HCT116 (cell line): Measurements from ENCODE around the gene RBMX2. TPM values are rescaled to one million over a fixed set of nuclear protein-coding genes. Genes with fewer than 3 reads are reported as not detected.

ENCODE experiments used
- ATAC-seq: fragments of 200-7000 bp; cut with Tn5 transposase; 2 replicates; pipeline ENCODE4 v1.9.1; 2020; ENCODE audit warnings: mild to moderate bottlenecking, moderate library complexity
- BruUV-seq: library from RNA; stranded (reverse); fragments of 400-500 nt; replicated peaks from 2 replicates; lab custom pipeline; 2021; lab: Mats Ljungman, UMichigan
- CTCF ChIA-PET: fragments of 300-600 bp; sonication (Branson Sonifier 250); formaldehyde crosslinking; loops from one replicate; lab custom pipeline; 2021; ENCODE audit warnings: antibody characterized with exemption; lab: Charles Lee
- POLR2A ChIA-PET: fragments of 300-600, 350-600 bp; sonication (Branson Sonifier 250); formaldehyde crosslinking; loops from one replicate; lab custom pipeline; 2021; ENCODE audit warnings: antibody characterized with exemption; lab: Charles Lee
- RAD21 ChIA-PET, 2 experiments: fragments of 300-600 bp; sonication (Branson Sonifier 250); formaldehyde crosslinking; loops; one replicate each; lab custom pipeline; 2023; ENCODE audit warnings: low total read pairs in 2 of 2; ENCODE audit not compliant: uncharacterized antibody in 2 of 2, unreplicated experiment in 2 of 2, low non-redundant PET in 1 of 2; lab: Charles Lee
- DNase-seq: peaks from one replicate; pipeline ENCODE4 v3.0.0-alpha.2; 2010; ENCODE audit warnings: low read depth, low spot score
- H2AFZ ChIP-seq: fragments of 200-600 bp; shearing (Covaris generic), sonication (generic); 2 replicates; pipeline ENCODE4 v1.6.1; 2017; ENCODE audit warnings: low read depth, mixed run types, mixed read lengths, antibody characterized with exemption, low read length; ENCODE audit not compliant: poor library complexity, severe bottlenecking
- H3K27ac ChIP-seq: 2 replicates; pipeline ENCODE4 v1.5.1; 2012; ENCODE audit warnings: low read depth, low read length
- H3K27me3 ChIP-seq: fragments of 200-600 bp; sonication (generic); 2 replicates; pipeline ENCODE4 v1.6.1; 2016; ENCODE audit warnings: mixed run types, low read length, mixed read lengths; ENCODE audit not compliant: insufficient read depth
- H3K36me3 ChIP-seq, 2 experiments: fragments of 200-500 bp in 1 of 2; fragments of 200-600 bp in 1 of 2; sonication (Bioruptor generic) in 1 of 2; sonication (generic) in 1 of 2; 2 replicates each; pipeline versions ENCODE4 v1.5.1 to v1.6.1; 2014 to 2016; ENCODE audit warnings: low read length in 2 of 2, inconsistent platforms in 1 of 2, mixed read lengths in 1 of 2, mixed run types in 1 of 2; ENCODE audit not compliant: insufficient read depth in 2 of 2, control insufficient read depth in 1 of 2
- H3K4me1 ChIP-seq, 2 experiments: fragments of 200-600 bp in 1 of 2; sonication (generic) in 1 of 2; 2 replicates each; pipeline versions ENCODE4 v1.5.1 to v1.6.1; 2012 to 2017; ENCODE audit warnings: low read length in 2 of 2, inconsistent platforms in 1 of 2, mild to moderate bottlenecking in 1 of 2, mixed read lengths in 1 of 2, mixed run types in 1 of 2, moderate library complexity in 1 of 2; ENCODE audit not compliant: insufficient read depth in 2 of 2, control insufficient read depth in 1 of 2
- H3K4me2 ChIP-seq: fragments of 200-600 bp; sonication (generic); 2 replicates; pipeline ENCODE4 v1.6.1; 2017; ENCODE audit warnings: mixed run types, low read length, mixed read lengths
- H3K4me3 ChIP-seq, 2 experiments: fragments of 200-600 bp in 1 of 2; sonication (generic) in 1 of 2; replicated peaks in 1 of 2; 2 replicates each; pipeline ENCODE4 v1.5.1; 2011 to 2016; ENCODE audit warnings: low read length in 2 of 2, control low read depth in 1 of 2, low read depth in 1 of 2, mild to moderate bottlenecking in 1 of 2, mixed read lengths in 1 of 2, mixed run types in 1 of 2
- H3K79me2 ChIP-seq: fragments of 200-600 bp; sonication (generic); 2 replicates; pipeline ENCODE4 v1.6.1; 2017; ENCODE audit warnings: mild to moderate bottlenecking, mixed run types, low read length, moderate library complexity, mixed read lengths; ENCODE audit not compliant: insufficient read depth
- H3K9ac ChIP-seq: fragments of 200-600 bp; sonication (generic); 2 replicates; pipeline ENCODE4 v1.6.1; 2016; ENCODE audit warnings: low read length, mixed read lengths
- H3K9me2 ChIP-seq: fragments of 200-600 bp; sonication (generic), shearing (Covaris generic); 2 replicates; pipeline ENCODE4 v1.6.1; 2017; ENCODE audit warnings: mixed run types, mild to moderate bottlenecking, moderate library complexity; ENCODE audit not compliant: insufficient read depth
- H3K9me3 ChIP-seq, 2 experiments: fragments of 200-500 bp in 1 of 2; fragments of 200-600 bp in 1 of 2; sonication (Bioruptor generic) in 1 of 2; sonication (generic) in 1 of 2; 2 replicates each; pipeline ENCODE4 v1.6.1; 2014 to 2017; ENCODE audit warnings: low read length in 2 of 2, mixed read lengths in 2 of 2, inconsistent platforms in 1 of 2, low read depth in 1 of 2, mild to moderate bottlenecking in 1 of 2, mixed run types in 1 of 2, moderate library complexity in 1 of 2; ENCODE audit not compliant: control insufficient read depth in 1 of 2, insufficient read depth in 1 of 2
- H4K20me1 ChIP-seq: fragments of 200-600 bp; sonication (generic), shearing (Covaris generic); 2 replicates; pipeline ENCODE4 v1.6.1; 2017; ENCODE audit warnings: mixed run types, mild to moderate bottlenecking, moderate library complexity; ENCODE audit not compliant: insufficient read depth
- CEBPB ChIP-seq: IDR thresholded peaks from 2 replicates; pipeline ENCODE4 v1.6.1; 2012; ENCODE audit warnings: low read depth
- CTCF ChIP-seq, 3 experiments: fragments of 200-600 bp in 1 of 3; sonication (generic) in 1 of 3; IDR thresholded peaks in 2 of 3; conservative IDR thresholded peaks in 1 of 3; 2 replicates each; pipeline ENCODE4 v1.5.1; 2012 to 2017; ENCODE audit warnings: low read depth in 2 of 3, low read length in 2 of 3, antibody characterized with exemption in 1 of 3, borderline replicate concordance in 1 of 3, control low read depth in 1 of 3, mild to moderate bottlenecking in 1 of 3, mixed read lengths in 1 of 3, mixed run types in 1 of 3, moderate library complexity in 1 of 3; ENCODE audit not compliant: insufficient read depth in 1 of 3
- EGR1 ChIP-seq: IDR thresholded peaks from 2 replicates; pipeline ENCODE4 v1.6.1; 2012; ENCODE audit warnings: low read depth
- ELF1 ChIP-seq: IDR thresholded peaks from 2 replicates; pipeline ENCODE4 v1.6.1; 2012; ENCODE audit warnings: low read depth, borderline replicate concordance
- EZH2 ChIP-seq: fragments of 200-600 bp; sonication (generic); IDR thresholded peaks from 2 replicates; pipeline ENCODE4 v1.6.1; 2017; ENCODE audit warnings: antibody characterized with exemption, mixed run types
- EZH2phosphoT487 ChIP-seq: fragments of 200-600 bp; IDR thresholded peaks from 2 replicates; pipeline ENCODE4 v1.6.1; 2018; ENCODE audit warnings: antibody characterized with exemption, borderline replicate concordance
- FOSL1 ChIP-seq: IDR thresholded peaks from 2 replicates; pipeline ENCODE4 v1.6.1; 2012; ENCODE audit warnings: low read depth
- JUND ChIP-seq: IDR thresholded peaks from 2 replicates; pipeline ENCODE4 v1.6.1; 2012
- POLR2A ChIP-seq: IDR thresholded peaks from 2 replicates; pipeline ENCODE4 v1.7.0; 2011; ENCODE audit warnings: borderline replicate concordance; ENCODE audit not compliant: insufficient read depth, insufficient read length; ENCODE audit errors: extremely low read depth
- POLR2AphosphoS5 ChIP-seq: IDR thresholded peaks from 2 replicates; pipeline ENCODE4 v1.6.1; 2011; ENCODE audit warnings: mild to moderate bottlenecking, low read depth, low read length, moderate library complexity
- SRF ChIP-seq: IDR thresholded peaks from 2 replicates; pipeline ENCODE4 v1.6.1; 2012; ENCODE audit warnings: low read depth
- TCF7L2 ChIP-seq: IDR thresholded peaks from 2 replicates; pipeline ENCODE4 v1.7.0; 2011; ENCODE audit warnings: borderline replicate concordance, inconsistent platforms; ENCODE audit not compliant: insufficient read depth, insufficient read length; ENCODE audit errors: extremely low read depth
- ZNF274 ChIP-seq: fragments of 200-500 bp; sonication (Bioruptor generic); IDR thresholded peaks from 2 replicates; pipeline ENCODE4 v1.6.1; 2014; ENCODE audit warnings: mild to moderate bottlenecking, low read depth, low read length, inconsistent platforms
- intact Hi-C: fragments of 100-400 bp; cut with micrococcal nuclease; formaldehyde crosslinking; loops from 2 replicates; pipeline ENCODE4 v1.10.0; 2022
- total RNA-seq: library from RNA; stranded (reverse); gene quantifications from one replicate; pipeline ENCODE4 v1.2.1, GENCODE V29; 2021; ENCODE audit not compliant: unreplicated experiment

The RBMX2 gene
- total RNA-seq, 1 experiment from 2014 or later = 18.9 TPM

GRCh38 chrX:130414800-130415199, 13.0 kb downstream of the RBMX2 start:
- POLR2A ChIA-PET = no interaction called here
- H2AFZ ChIP-seq = no peak overlapping the region
- H3K9me2 ChIP-seq = no peaks in the 10 kb centered on the region
- H3K4me2 ChIP-seq = no peak overlapping the region
- no peak overlapping the region for H3K4me3 ChIP-seq
- DNase-seq = no peak
- no peaks in the 10 kb centered on the region for H3K79me2 ChIP-seq
- 0 out of 4 replicates have a peak, but pooled peaks cover 0 to 6% of the 10 kb centered on the region in 2 experiments for H3K36me3 ChIP-seq
- no peaks in the 10 kb centered on the region for H3K9me3 ChIP-seq
- no peaks in the 10 kb centered on the region for H4K20me1 ChIP-seq
- ATAC-seq = no peak
- no peak for TF ChIP-seq CEBPB
- no peak for TF ChIP-seq POLR2A
- no peak for TF ChIP-seq ELF1
- no peak for TF ChIP-seq ZNF274
- TF ChIP-seq EZH2phosphoT487 = no peak
- no peak for TF ChIP-seq CTCF (IDR thresholded peaks at IDR 0.05 in 2 of 3, conservative IDR thresholded peaks at IDR 0.05 in 1 of 3; ENCODE audit: borderline replicate concordance in 1 of 3, insufficient read depth in 1 of 3, low read depth in 2 of 3, low read length in 2 of 3)
- TF ChIP-seq JUND = no peak
- TF ChIP-seq TCF7L2 = no peak
- no peak for TF ChIP-seq EZH2
- no peak for TF ChIP-seq FOSL1
- TF ChIP-seq POLR2AphosphoS5 = no peak
- TF ChIP-seq EGR1 = no peak
- no peak for TF ChIP-seq SRF
- TF ChIP-seq, all 23 proteins: peak for 0
- Histone ChIP-seq H3K9ac (no peak overlapping the region), H3K27ac (no peak overlapping the region), H3K4me1 (no peaks in the 10 kb centered on the region), H3K27me3 (no peaks in the 10 kb centered on the region)
- CTCF ChIA-PET = no interaction called here
- RAD21 ChIA-PET = no interaction called here
- intact Hi-C loops = no loop called here
- no TSS peak for BruUV-seq
